ENCODE measurements around the gene MAPK12.
"Not testable (repeated sequence)": the region's sequence is repeated elsewhere in the genome, so short reads cannot be mapped to it uniquely, and the experiment has no call there.

MAPK12 gene

GRCh38 chr22:50216055-50216683, 45.3 kb downstream of the MAPK12 start:
- no peak for DNase-seq (ENCODE audit: low read depth)

DNA sequence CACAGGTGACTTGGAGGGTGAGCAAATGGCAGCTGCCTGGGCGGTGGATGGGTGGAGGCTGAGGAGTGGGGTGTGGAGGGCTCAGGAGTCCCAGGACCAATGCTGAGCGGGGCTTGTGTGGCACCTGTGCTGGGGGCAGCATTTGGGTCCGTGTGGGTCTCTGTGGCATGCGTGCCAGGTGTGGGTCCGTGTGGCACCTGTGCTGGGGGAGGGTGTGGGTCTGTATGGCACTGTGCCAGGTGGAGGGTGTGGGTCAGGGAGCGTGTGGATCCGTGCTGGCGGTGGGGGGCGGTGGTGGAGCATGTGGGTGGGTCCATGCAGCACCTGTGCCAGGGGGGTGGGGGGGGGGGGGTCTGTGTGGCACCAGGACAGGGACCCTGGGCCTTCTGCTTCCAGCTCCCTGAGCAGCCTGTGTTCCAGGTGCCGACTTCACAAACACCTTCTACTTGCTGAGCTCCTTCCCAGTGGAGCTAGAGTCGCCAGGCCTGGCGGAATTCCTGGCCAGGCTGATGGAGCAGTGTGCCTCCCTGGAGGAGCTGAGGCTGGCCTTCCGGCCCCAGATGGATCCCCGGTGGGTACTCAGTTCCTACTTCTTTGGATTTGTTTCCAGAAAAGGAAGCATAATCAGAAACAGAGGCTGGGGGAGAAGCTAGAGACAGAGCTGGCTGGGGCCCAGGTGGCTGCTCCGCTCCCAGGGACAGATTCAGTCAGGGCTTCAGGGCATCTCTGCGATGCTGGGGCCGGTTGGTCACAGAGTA, 46.0 kb downstream of the MAPK12 start:
- DNase-seq (ENCODE audit: low read depth), result no peak

DNA sequence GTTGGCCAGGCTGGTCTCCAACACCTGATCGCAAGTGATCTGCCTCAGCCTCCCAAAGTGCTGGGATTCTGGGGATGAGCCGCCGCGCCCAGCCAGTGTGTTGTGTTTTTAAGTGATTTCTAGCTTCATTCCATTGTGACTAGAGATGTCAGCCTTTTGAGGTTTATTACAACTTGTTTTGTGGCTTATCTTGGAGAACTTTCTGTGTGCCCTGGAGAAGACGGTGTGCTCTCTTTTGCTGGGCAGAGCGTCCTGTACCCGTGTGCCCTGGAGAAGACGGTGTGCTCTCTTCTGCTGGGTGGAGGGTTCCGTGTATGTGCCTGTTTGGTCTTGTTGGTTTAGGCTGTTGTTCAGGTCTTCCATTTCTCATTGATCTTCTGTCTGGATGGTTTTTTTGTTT, 48.2 kb downstream of the MAPK12 start:
- DNase-seq (ENCODE audit: low read depth), result no peak

DNA sequence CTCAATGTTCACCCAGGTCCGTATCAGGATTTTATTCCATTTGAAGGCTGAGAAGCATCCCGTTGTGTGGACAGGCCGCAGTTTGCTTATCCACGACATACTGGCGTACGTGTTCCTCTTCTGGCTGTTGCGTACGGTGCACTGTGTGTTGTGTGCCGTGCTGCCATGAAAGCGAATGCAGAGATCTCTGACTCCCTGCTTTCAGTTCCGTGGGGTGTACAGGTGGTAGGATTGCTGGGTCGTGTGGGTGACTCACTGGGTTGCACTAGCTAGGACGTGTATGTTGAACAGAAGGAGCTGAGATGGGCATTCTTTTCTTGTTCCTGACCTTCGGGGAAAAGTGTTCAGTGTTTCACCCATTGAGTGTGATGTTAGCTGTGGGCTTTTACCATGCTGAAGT, 50.3 kb downstream of the MAPK12 start:
- DNase-seq (ENCODE audit: low read depth), result no peak

DNA sequence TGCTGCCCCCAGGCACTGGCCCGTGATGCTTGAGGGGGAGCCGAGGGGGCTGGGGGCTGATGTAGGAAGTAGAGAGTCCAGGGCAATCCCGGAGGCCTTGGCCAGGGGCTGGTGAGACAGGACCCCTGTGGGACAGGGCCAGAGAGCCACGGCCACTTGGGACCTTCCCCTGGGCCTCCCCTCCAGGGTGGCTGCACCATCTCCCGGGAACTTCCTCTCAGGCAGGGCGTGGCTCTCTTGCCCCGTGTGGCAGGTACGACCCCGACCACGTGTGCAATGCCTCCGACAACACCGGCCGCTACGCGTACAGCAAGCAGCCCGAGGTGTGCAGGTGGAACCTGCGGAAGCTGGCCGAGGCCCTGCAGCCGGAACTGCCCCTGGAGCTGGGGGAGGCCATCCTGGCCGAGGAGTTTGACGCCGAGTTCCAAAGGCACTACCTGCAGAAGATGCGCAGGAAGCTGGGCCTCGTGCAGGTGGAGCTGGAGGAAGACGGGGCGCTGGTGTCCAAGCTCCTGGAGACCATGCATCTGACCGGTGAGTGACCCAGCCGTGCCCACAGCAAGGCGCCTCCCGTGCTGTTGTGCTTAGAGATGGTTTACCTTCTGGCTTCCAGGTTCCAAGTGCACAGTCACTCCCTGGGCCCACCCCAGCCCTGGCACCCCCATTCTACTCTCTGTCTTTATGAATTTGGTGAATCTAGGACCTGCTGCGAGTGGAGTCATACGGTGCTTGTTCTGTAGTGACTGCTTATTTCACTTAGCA, 50.9 kb downstream of the MAPK12 start:
- no peak for DNase-seq (ENCODE audit: low read depth)

- DNase-seq (ENCODE audit: low read depth), result peak; percentile 67
Observed at GRCh38 chr22:50209893-50210292, 51.6 kb downstream of the MAPK12 start.

- DNase-seq (ENCODE audit: low read depth), result no peak
Observed at GRCh38 chr22:50208939-50209892, 52.3 kb downstream of the MAPK12 start.

DNA sequence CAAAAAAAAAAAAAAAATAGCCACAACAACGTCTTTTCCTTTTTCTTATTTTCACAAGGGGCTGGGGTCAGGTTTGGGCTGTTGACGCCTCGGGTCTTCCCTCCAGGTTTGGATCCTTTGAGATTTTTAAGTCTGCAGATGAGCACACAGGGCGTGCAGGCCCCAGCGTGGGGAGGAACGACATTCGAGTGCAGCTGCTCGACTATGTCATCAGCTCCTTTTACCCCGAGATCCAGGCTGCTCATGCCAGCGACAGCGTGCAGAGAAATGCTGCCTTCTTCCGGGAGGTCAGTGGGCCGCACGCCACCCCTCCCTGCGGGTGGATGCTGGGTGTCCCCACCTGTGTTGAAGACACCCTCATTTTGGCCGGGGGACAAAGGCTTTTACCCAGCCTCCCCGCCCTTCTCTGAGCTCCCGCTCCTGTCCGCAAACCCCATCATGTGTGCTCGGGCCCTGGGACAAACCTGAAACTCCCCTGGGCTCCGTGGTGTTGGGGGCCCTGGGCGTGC, 53.0 kb downstream of the MAPK12 start:
- DNase-seq (ENCODE audit: low read depth), result no peak

DNA sequence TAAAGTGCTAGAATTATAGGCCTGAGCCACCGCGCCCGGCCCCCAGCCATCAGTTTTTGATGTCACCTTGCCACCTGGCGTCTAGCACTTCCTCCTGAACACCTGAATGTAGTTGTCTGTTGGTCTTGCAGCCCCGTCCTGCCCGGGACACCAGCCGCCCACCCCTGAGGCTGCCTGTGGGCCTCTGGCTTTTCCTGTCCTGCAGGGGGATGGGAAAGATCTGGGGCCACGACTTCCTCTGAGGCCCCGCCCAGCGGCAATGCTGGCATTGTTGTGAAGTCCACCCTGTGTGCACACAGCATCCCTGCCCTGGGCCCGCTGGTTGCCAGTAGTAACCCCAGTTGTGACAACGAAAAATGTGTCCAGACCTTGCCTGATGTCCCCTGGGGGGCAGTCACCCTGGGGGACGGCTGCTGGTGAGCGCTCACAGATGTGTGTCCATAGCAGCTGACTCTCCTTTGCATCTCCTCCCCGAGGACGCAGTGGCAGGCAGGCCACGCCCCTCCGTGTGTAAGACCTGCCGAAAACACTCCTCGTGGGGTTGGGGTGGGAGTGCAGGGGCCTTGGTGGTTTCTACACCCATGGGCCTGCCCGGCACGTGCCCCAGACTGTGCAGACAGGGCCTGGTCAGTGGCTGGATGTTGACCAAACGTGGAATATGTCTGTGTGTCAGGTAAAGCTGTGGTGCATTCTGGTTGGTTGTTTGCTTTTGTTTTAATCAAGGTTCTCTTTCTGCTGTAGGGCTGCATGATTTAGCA, 53.9 kb downstream of the MAPK12 start:
- no peak for DNase-seq (ENCODE audit: low read depth)

GRCh38 chr22:50206599-50206998, 54.9 kb downstream of the MAPK12 start:
- no peak for DNase-seq (ENCODE audit: low read depth)

GRCh38 chr22:50205781-50206569, 55.5 kb downstream of the MAPK12 start:
- no peak for DNase-seq (ENCODE audit: low read depth)

- not testable (repeated sequence) for DNase-seq (ENCODE audit: low read depth)
Observed at GRCh38 chr22:50204998-50205397, 56.5 kb downstream of the MAPK12 start.

DNA sequence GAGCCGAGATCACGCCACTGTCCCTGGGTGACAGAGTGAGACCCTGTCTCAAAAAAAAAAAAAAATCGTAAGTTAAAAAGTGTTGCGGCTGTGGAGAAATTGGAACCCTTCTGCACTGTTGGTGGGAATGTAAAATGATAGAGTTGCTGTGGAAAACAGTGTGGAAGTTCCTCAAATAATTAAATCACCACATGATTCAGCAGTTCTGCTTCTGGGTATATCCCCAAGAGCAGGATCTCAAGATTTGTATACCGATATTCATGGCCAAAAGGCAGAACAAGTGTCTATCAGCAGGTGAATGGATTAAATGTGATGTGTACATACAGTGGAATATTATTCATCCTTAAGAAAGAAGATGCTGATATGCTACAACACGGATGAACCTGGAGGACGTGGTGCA, 56.9 kb downstream of the MAPK12 start:
- no peak for DNase-seq (ENCODE audit: low read depth)

DNA sequence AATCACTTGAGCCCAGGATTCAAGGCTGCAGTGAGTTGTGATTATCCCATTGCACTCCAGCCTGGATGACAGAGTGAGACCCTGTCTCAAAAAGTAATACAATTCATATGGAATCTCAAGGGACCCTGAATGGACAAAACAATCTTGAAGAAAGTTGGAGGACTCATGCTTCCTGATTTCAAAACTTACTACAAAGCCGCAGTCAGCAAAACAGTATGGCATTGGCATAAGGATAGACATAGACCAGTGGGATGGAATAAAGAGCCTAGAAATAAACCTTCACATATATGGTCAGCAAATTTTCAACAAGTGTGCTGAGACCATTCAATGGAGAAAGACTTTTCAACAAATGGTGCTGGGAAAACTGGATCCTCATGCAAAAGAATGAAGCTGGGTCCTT, 58.2 kb downstream of the MAPK12 start:
- DNase-seq (ENCODE audit: low read depth), result no peak

Data from activated T-cell treated with anti-CD3 and anti-CD28 coated beads for 1 hour (primary cell).